SK-N-MC (cell line): ENCODE measurements around the gene MED27.

Experiments used
- DNase-seq: peaks from one replicate; pipeline ENCODE4 v3.0.0-alpha.2; 2011; ENCODE audit warnings: low read depth, low spot score
- H3K27ac ChIP-seq: fragments of 200-600 bp; sonication (generic); 2 replicates; pipeline ENCODE4 v1.5.1; 2016; ENCODE audit warnings: mixed run types
- H3K36me3 ChIP-seq: fragments of 200-600 bp; sonication (generic); 2 replicates; pipeline ENCODE4 v1.6.1; 2017; ENCODE audit warnings: antibody characterized with exemption, low read length, mixed read lengths; ENCODE audit not compliant: insufficient read depth
- H3K4me3 ChIP-seq: fragments of 200-600 bp; sonication (generic); 2 replicates; pipeline ENCODE4 v1.5.1; 2016
- H3K9ac ChIP-seq: fragments of 200-600 bp; sonication (generic); 2 replicates; pipeline ENCODE4 v1.8.0; 2017; ENCODE audit warnings: mixed run types, mixed read lengths; ENCODE audit not compliant: insufficient read length
- H3K9me3 ChIP-seq: fragments of 200-600 bp; sonication (generic); 2 replicates; pipeline ENCODE4 v1.6.1; 2017; ENCODE audit warnings: low read depth, mild to moderate bottlenecking, antibody characterized with exemption, low read length, moderate library complexity, mixed read lengths
- EZH2 ChIP-seq: fragments of 200-600 bp; sonication (generic); IDR thresholded peaks from one replicate; pipeline ENCODE4 v1.6.1; 2017; ENCODE audit warnings: antibody characterized with exemption
- FOXP2 ChIP-seq: optimal IDR thresholded peaks from 2 replicates; pipeline ENCODE3; 2011; ENCODE audit warnings: mild to moderate bottlenecking, moderate library complexity; ENCODE audit not compliant: insufficient read depth; ENCODE audit errors: extremely low read length, control extremely low read depth
- POLR2AphosphoS5 ChIP-seq: IDR thresholded peaks from 2 replicates; pipeline ENCODE4 v1.6.1; 2012; ENCODE audit warnings: mild to moderate bottlenecking, low read depth, low read length, borderline replicate concordance

The MED27 gene

GRCh38 chr9:132049900-132050299 lies 29.8 kb downstream of the MED27 start:
- no peak for DNase-seq
- no peak overlapping the region for H3K9ac ChIP-seq
- H3K9me3 ChIP-seq: no peaks in the 10 kb centered on the region
- H3K36me3 ChIP-seq: no peaks in the 10 kb centered on the region
- no peak overlapping the region for H3K27ac ChIP-seq
- TF ChIP-seq FOXP2 (no peak), EZH2 (no peak), POLR2AphosphoS5 (no peak)
- no peak overlapping the region for H3K4me3 ChIP-seq

- H3K9me3 ChIP-seq: no peaks in the 10 kb centered on the region
- TF ChIP-seq EZH2 (no peak), FOXP2 (no peak), POLR2AphosphoS5 (no peak)
- no peak overlapping the region for H3K4me3 ChIP-seq
- no peaks in the 10 kb centered on the region for H3K36me3 ChIP-seq
- no peak overlapping the region for H3K27ac ChIP-seq
- no peak overlapping the region for H3K9ac ChIP-seq
- DNase-seq: no peak
These were observed 30.3 kb downstream of the MED27 start for GRCh38 chr9:132049323-132049882.

- no peak overlapping the region for H3K4me3 ChIP-seq
- no peaks in the 10 kb centered on the region for H3K9me3 ChIP-seq
- no peak overlapping the region for H3K27ac ChIP-seq
- H3K36me3 ChIP-seq: no peaks in the 10 kb centered on the region
- no peak overlapping the region for H3K9ac ChIP-seq
- no peak for TF ChIP-seq EZH2
- no peak for TF ChIP-seq FOXP2
- no peak for TF ChIP-seq POLR2AphosphoS5
- no peak for DNase-seq
These were observed 31.5 kb downstream of the MED27 start for GRCh38 chr9:132048201-132048600.

- Histone ChIP-seq H3K36me3 (no peaks in the 10 kb centered on the region), H3K4me3 (no peak overlapping the region), H3K9me3 (no peaks in the 10 kb centered on the region), H3K27ac (no peak overlapping the region), H3K9ac (no peak overlapping the region)
- no peak for TF ChIP-seq FOXP2
- no peak for TF ChIP-seq POLR2AphosphoS5
- no peak for TF ChIP-seq EZH2
- DNase-seq: no peak
These were observed 33.2 kb downstream of the MED27 start for GRCh38 chr9:132046456-132046855.

- no peak overlapping the region for H3K4me3 ChIP-seq
- no peak for DNase-seq
- TF ChIP-seq FOXP2 (no peak), EZH2 (no peak), POLR2AphosphoS5 (no peak)
- H3K9me3 ChIP-seq: no peaks in the 10 kb centered on the region
- no peak overlapping the region for H3K27ac ChIP-seq
- no peaks in the 10 kb centered on the region for H3K36me3 ChIP-seq
- H3K9ac ChIP-seq: no peak overlapping the region
These were observed 35.3 kb downstream of the MED27 start for GRCh38 chr9:132044176-132044875.

- TF ChIP-seq FOXP2 (no peak), POLR2AphosphoS5 (no peak), EZH2 (no peak)
- Histone ChIP-seq H3K9ac (no peak overlapping the region), H3K36me3 (no peaks in the 10 kb centered on the region), H3K27ac (no peak overlapping the region), H3K4me3 (no peak overlapping the region), H3K9me3 (no peaks in the 10 kb centered on the region)
- no peak for DNase-seq
These were observed 36.0 kb downstream of the MED27 start for GRCh38 chr9:132043708-132044107.

GRCh38 chr9:132042324-132042723 lies 37.3 kb downstream of the MED27 start:
- TF ChIP-seq FOXP2: no peak
- TF ChIP-seq EZH2: no peak
- no peak for TF ChIP-seq POLR2AphosphoS5
- no peak overlapping the region for H3K27ac ChIP-seq
- H3K9me3 ChIP-seq: no peaks in the 10 kb centered on the region
- no peaks in the 10 kb centered on the region for H3K36me3 ChIP-seq
- no peak overlapping the region for H3K9ac ChIP-seq
- no peak overlapping the region for H3K4me3 ChIP-seq
- DNase-seq: no peak

GRCh38 chr9:132041798-132042197 lies 37.9 kb downstream of the MED27 start:
- no peak overlapping the region for H3K4me3 ChIP-seq
- no peak overlapping the region for H3K9ac ChIP-seq
- no peaks in the 10 kb centered on the region for H3K36me3 ChIP-seq
- H3K27ac ChIP-seq: no peak overlapping the region
- no peaks in the 10 kb centered on the region for H3K9me3 ChIP-seq
- TF ChIP-seq POLR2AphosphoS5 (no peak), EZH2 (no peak), FOXP2 (no peak)
- DNase-seq: no peak
